OCI-LY7 (cell line): ENCODE data around the gene KIR3DL2. TPM values are rescaled to one million over a fixed set of nuclear protein-coding genes. Genes with fewer than 3 reads are reported as not detected.
"Not testable (repeated sequence)": the region's sequence is repeated elsewhere in the genome, so short reads cannot be mapped to it uniquely, and the experiment has no call there.

ENCODE experiments used
- Bru-seq: library from RNA; stranded (reverse); fragments of 400-500 nt; gene quantifications from one replicate; lab custom pipeline; 2021; lab: Mats Ljungman, UMichigan
- BruChase-seq, 2 experiments: library from RNA; stranded (reverse); fragments of 400-500 nt; gene quantifications; one replicate each; lab custom pipeline; 2021; lab: Mats Ljungman, UMichigan
- BruUV-seq: library from RNA; stranded (reverse); fragments of 400-500 nt; replicated peaks from 2 replicates; lab custom pipeline; 2021; lab: Mats Ljungman, UMichigan
- CTCF ChIA-PET: fragments of 300-600 bp; sonication (Branson Sonifier 250); formaldehyde crosslinking; loops from one replicate; lab custom pipeline; 2022; ENCODE audit warnings: antibody characterized with exemption; ENCODE audit not compliant: unreplicated experiment; lab: Charles Lee
- POLR2A ChIA-PET: fragments of 300-600 bp; sonication (Branson Sonifier 250); formaldehyde crosslinking; loops from one replicate; lab custom pipeline; 2022; ENCODE audit warnings: antibody characterized with exemption; lab: Charles Lee
- DNase-seq: peaks from one replicate; pipeline ENCODE4 v3.0.0-alpha.2; 2015; ENCODE audit warnings: low spot score
- H2AFZ ChIP-seq: fragments of 200-600 bp; sonication (generic), shearing (Covaris generic); 2 replicates; pipeline ENCODE4 v1.6.1; 2014; ENCODE audit warnings: mild to moderate bottlenecking, antibody characterized with exemption, low read length, moderate library complexity
- H3K27ac ChIP-seq: fragments of 200-600 bp; sonication (generic); 2 replicates; pipeline ENCODE4 v1.5.1; 2014; ENCODE audit warnings: mixed run types, low read depth, mild to moderate bottlenecking, moderate library complexity, low read length, inconsistent platforms; ENCODE audit not compliant: poor library complexity, severe bottlenecking
- H3K36me3 ChIP-seq: fragments of 200-600 bp; sonication (generic); 2 replicates; pipeline ENCODE4 v1.6.1; 2014; ENCODE audit warnings: mild to moderate bottlenecking, antibody characterized with exemption, low read length, moderate library complexity, mixed read lengths; ENCODE audit not compliant: insufficient read depth
- H3K4me1 ChIP-seq: fragments of 200-600 bp; sonication (generic); 2 replicates; pipeline ENCODE4 v1.5.1; 2014; ENCODE audit warnings: mild to moderate bottlenecking, low read length; ENCODE audit not compliant: insufficient read depth, poor library complexity, severe bottlenecking
- H3K4me2 ChIP-seq: fragments of 200-600 bp; sonication (generic); 2 replicates; pipeline ENCODE4 v1.6.1; 2014; ENCODE audit warnings: mild to moderate bottlenecking, low read length
- H3K4me3 ChIP-seq: fragments of 200-600 bp; sonication (generic); 2 replicates; pipeline ENCODE4 v1.5.1; 2014; ENCODE audit warnings: mild to moderate bottlenecking, low read depth, low read length; ENCODE audit not compliant: poor library complexity, severe bottlenecking
- H3K79me2 ChIP-seq: fragments of 200-600 bp; sonication (generic); 2 replicates; pipeline ENCODE4 v1.6.1; 2016; ENCODE audit warnings: low read depth, mild to moderate bottlenecking, low read length, moderate library complexity, mixed read lengths; ENCODE audit not compliant: insufficient read depth
- H3K9me2 ChIP-seq: fragments of 200-600 bp; sonication (generic); 2 replicates; pipeline ENCODE4 v1.6.1; 2016; ENCODE audit warnings: mild to moderate bottlenecking, low read length, mixed read lengths; ENCODE audit not compliant: insufficient read depth
- H3K9me3 ChIP-seq: fragments of 200-600 bp; sonication (generic); 2 replicates; pipeline ENCODE4 v1.6.1; 2014; ENCODE audit warnings: mild to moderate bottlenecking, mixed run types, low read length, mixed read lengths
- H4K20me1 ChIP-seq: fragments of 200-600 bp; sonication (generic); 2 replicates; pipeline ENCODE4 v1.6.1; 2014; ENCODE audit warnings: mild to moderate bottlenecking, antibody characterized with exemption, low read length, moderate library complexity, mixed read lengths; ENCODE audit not compliant: insufficient read depth
- EZH2phosphoT487 ChIP-seq: fragments of 200-600 bp; sonication (generic); IDR thresholded peaks from 2 replicates; pipeline ENCODE4 v1.6.1; 2018; ENCODE audit warnings: low read depth, borderline replicate concordance, mild to moderate bottlenecking, mixed run types, antibody characterized with exemption, low read length, moderate library complexity, mixed read lengths
- intact Hi-C: fragments of 100-400 bp; cut with micrococcal nuclease; formaldehyde crosslinking; loops from one replicate; pipeline ENCODE4 v1.10.0; 2022; ENCODE audit not compliant: unreplicated experiment
- long read RNA-seq: library from polyadenylated mRNA; stranded (forward); transcript quantifications from one replicate; pipeline ENCODE4 v2.0.0, GENCODE V29; 2022
- total RNA-seq, 2 experiments: library from RNA; depleted of rRNA in 1 of 2; stranded (reverse); fragments of >200 nt in 1 of 2; shearing (Covaris generic) in 1 of 2; gene quantifications; 2 replicates each; pipeline ENCODE4 v1.2.3, GENCODE V29; 2014 to 2022
- TF ChIP-seq, protein P1 (sequence below): fragments of 200-600 bp; sonication (generic); conservative IDR thresholded peaks from 2 replicates; pipeline ENCODE4 v1.5.1; 2014; ENCODE audit warnings: mild to moderate bottlenecking, antibody characterized with exemption, low read length, moderate library complexity, mixed read lengths

Gene KIR3DL2
- total RNA-seq (2014; rRNA removed; shearing (Covaris generic)): not detected in 2 replicates
- not detected in 2 replicates for total RNA-seq (2022)
- not detected for Bru-seq, nascent RNA
- not detected for BruChase-seq, experiment 1, labeled RNA remaining after a 6-hour chase
- not detected for BruChase-seq, experiment 2, labeled RNA remaining after a 2-hour chase
- long read RNA-seq: 0 reads

DNA sequence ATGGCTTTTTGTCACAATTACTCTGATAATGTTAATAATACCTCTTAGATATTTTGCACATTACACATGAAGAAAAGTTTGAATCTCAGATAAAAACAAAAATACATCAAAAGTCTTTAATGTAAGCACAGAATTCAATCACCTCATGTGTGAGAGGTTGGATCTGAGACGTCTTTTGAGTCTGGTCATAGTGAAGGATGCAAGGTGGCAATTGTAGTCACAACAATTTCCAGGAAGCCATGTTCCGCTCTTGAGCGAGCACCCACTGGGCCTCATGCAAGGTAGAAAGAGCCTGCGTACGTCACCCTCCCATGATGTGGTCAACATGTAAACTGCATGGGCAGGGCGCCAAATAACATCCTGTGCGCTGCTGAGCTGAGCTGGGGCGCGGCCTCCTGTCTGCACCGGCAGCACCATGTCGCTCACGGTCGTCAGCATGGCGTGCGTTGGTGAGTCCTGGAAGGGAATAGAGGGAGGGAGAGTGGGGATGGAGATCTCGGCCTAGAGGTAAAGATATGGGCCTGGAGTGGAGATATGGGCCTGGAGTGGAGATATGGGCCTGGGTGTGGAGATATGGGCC lies at the start of gene KIR3DL2:
Gene KIR3DL2 (plus strand): TSS at position 383 of the 580 bp plus-strand sequence. CDS start 33 bp downstream, at position 416.
- POLR2A ChIA-PET, BruUV-seq, H4K20me1 ChIP-seq, H3K4me1 ChIP-seq, CTCF ChIA-PET, H3K4me2 ChIP-seq, H3K36me3 ChIP-seq, H3K27ac ChIP-seq, H3K79me2 ChIP-seq, H3K4me3 ChIP-seq, intact Hi-C loops, H2AFZ ChIP-seq, H3K9me2 ChIP-seq, DNase-seq, H3K9me3 ChIP-seq: not testable (repeated sequence)

DNA sequence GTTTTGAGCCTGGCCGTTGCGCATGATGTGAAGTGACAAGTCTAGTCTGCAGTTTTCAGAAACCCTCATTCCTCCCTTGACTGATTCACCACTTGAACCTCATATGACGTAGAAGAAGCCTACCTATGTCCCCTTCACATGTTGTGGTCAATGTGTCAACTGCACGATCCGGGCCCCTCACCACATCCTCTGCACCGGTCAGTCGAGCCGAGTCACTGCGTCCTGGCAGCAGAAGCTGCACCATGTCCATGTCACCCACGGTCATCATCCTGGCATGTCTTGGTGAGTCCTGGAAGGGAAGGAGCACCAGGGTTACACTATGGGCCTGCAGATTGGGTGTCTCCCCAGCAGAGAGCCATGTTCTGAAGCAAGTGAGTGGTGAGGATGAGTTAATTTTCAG lies 46.8 kb upstream of the KIR3DL2 start, which contains the start of gene KIR2DL4:
Gene KIR2DL4 (plus strand): TSS at position 201 of the 400 bp plus-strand sequence. CDS start 42 bp downstream, at position 243.
- Histone ChIP-seq H3K4me3 (no peak within 1 kb of the TSS), H3K4me1 (no peaks in the 10 kb centered on the region), H4K20me1 (no peaks in the 10 kb centered on the region), H3K9me3 (no peaks in the 10 kb centered on the region), H3K27ac (no peak within 1 kb of the TSS), H3K79me2 (no peaks in the 10 kb centered on the region), H3K9me2 (no peaks in the 10 kb centered on the region), H3K4me2 (no peak within 1 kb of the TSS), H2AFZ (no peak within 1 kb of the TSS), H3K36me3 (no peaks in the 10 kb centered on the region)
- BruUV-seq: no TSS peak
- intact Hi-C loops: no loop called here
- CTCF ChIA-PET: no interaction called here
- DNase-seq: no peak
- POLR2A ChIA-PET: no interaction called here
- TF ChIP-seq, protein P1, sequence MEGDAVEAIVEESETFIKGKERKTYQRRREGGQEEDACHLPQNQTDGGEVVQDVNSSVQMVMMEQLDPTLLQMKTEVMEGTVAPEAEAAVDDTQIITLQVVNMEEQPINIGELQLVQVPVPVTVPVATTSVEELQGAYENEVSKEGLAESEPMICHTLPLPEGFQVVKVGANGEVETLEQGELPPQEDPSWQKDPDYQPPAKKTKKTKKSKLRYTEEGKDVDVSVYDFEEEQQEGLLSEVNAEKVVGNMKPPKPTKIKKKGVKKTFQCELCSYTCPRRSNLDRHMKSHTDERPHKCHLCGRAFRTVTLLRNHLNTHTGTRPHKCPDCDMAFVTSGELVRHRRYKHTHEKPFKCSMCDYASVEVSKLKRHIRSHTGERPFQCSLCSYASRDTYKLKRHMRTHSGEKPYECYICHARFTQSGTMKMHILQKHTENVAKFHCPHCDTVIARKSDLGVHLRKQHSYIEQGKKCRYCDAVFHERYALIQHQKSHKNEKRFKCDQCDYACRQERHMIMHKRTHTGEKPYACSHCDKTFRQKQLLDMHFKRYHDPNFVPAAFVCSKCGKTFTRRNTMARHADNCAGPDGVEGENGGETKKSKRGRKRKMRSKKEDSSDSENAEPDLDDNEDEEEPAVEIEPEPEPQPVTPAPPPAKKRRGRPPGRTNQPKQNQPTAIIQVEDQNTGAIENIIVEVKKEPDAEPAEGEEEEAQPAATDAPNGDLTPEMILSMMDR: no peak
- TF ChIP-seq EZH2phosphoT487: no peak

DNA sequence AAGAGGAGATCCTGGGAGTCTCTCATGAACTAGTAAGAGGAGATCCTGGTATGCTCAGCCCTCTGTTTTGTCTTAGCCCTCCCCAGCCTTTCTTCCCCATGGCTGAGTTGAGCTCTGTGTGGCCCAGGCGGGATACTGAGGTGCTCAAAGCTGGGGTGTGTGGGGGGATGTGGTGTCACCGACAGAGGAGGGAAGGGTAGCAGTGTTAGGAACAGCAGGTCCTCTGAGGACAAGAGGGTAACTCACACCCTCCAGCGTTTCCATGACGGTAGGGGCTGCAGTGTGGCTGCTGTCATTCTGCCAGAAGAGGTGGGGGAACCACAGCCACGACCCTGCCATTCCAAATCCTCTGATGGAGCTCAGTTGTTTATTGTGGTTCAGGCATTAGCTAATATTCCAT lies 46.1 kb upstream of the KIR3DL2 start:
- no peaks in the 10 kb centered on the region for H3K9me3 ChIP-seq
- TF ChIP-seq, protein P1: no peak
- TF ChIP-seq EZH2phosphoT487: no peak
- no peak overlapping the region for H3K4me2 ChIP-seq
- no peaks in the 10 kb centered on the region for H4K20me1 ChIP-seq
- H3K4me1 ChIP-seq: no peaks in the 10 kb centered on the region
- intact Hi-C loops: no loop called here
- H3K79me2 ChIP-seq: no peaks in the 10 kb centered on the region
- no peak overlapping the region for H3K4me3 ChIP-seq
- no peaks in the 10 kb centered on the region for H3K9me2 ChIP-seq
- H2AFZ ChIP-seq: no peak overlapping the region
- no peak for DNase-seq
- no peaks in the 10 kb centered on the region for H3K36me3 ChIP-seq
- CTCF ChIA-PET: no interaction called here
- POLR2A ChIA-PET: no interaction called here
- no peak overlapping the region for H3K27ac ChIP-seq
- no TSS peak for BruUV-seq
